ENCODE data around the gene PCDHB2.
"Not testable (repeated sequence)": the region's sequence is repeated elsewhere in the genome, so short reads cannot be mapped to it uniquely, and the experiment has no call there.

PCDHB2 gene

DNA sequence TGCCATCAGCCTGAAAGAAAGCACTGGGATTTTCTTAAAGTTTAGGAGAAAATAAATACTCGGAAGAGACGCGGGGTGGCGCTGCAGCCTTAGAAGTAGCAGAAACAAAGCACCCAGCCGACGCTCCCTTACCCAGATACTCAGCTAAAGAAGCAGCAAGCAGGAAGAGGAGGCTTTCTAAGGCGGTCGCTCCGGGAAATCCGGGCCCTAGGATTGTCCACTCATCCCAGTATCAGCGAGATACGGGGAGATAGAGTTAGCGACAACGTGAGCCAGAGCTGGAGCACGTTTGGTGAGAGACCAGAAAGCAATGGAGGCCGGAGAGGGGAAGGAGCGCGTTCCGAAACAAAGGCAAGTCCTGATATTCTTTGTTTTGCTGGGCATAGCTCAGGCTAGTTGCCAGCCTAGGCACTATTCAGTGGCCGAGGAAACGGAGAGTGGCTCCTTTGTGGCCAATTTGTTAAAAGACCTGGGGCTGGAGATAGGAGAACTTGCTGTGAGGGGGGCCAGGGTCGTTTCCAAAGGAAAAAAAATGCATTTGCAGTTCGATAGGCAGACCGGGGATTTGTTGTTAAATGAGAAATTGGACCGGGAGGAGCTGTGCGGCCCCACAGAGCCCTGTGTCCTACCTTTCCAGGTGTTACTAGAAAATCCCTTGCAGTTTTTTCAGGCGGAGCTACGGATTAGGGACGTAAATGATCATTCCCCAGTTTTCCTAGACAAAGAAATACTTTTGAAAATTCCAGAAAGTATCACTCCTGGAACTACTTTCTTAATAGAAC lies at the start of gene PCDHB2:
PCDHB2 (plus strand) TSS at position 135 of the 782 bp plus-strand sequence; CDS start at position 311, 176 bp downstream.
- peak; percentile 49 for DNase-seq

- no peak for DNase-seq
Observed at GRCh38 chr5:141050622-141051520, 43.5 kb upstream of the PCDHB2 start, which contains the start of gene PCDHB1. PCDHB1 (plus strand) TSS chr5:141051374; CDS start chr5:141051471, 97 bp downstream.

GRCh38 chr5:141051521-141051866 lies 42.9 kb upstream of the PCDHB2 start:
- peak; percentile 3 for DNase-seq

DNA sequence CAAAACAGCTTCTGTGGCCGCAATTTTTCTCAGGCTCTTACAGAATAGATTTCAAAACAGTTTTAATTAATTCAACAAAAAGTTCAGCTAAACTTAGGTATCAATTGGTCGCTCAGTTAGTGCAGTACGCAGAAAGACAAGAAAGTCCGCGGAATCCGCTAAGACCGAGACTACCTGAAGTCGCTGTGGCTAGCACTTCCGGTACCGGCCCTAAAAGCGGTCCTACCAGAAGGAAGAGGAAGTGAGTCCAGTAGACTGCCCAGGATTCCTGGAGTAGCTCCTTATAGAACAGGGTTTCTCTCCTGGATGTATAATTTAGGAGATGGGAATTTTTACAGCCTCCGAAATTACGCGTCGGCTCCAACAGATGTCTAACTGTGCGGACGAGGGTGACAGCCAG lies 16.6 kb upstream of the PCDHB2 start:
- no peak for DNase-seq

GRCh38 chr5:141082228-141082627 lies 12.2 kb upstream of the PCDHB2 start:
- DNase-seq: no peak

DNA sequence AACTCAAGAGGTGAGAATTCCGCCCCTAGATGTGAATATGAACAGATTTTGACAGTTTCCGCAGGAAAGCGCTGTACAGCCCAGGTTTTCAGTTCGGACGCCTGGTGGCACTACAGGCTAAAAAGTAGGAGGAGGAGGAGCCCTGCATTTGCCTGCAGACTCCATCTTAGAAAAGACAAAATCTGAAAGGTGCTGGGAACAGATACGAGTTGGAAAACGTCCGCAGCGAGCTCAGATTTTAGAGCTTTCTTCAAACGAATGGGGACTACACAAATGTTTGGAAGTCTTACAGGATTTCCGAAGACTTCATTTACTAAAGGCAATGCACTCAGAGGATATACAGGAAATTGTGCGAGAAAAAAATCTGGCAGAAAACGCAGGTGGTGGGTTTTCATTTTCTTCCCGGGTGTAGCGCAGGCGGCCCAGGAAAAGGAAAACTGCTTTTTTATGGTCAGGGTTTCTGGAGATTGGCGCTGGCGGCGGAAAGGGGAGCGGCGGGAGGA lies 9.9 kb upstream of the PCDHB2 start:
- peak; percentile 21 for DNase-seq

GRCh38 chr5:141095263-141095641 lies 837 bp downstream of the PCDHB2 start:
- DNase-seq: no peak

DNA sequence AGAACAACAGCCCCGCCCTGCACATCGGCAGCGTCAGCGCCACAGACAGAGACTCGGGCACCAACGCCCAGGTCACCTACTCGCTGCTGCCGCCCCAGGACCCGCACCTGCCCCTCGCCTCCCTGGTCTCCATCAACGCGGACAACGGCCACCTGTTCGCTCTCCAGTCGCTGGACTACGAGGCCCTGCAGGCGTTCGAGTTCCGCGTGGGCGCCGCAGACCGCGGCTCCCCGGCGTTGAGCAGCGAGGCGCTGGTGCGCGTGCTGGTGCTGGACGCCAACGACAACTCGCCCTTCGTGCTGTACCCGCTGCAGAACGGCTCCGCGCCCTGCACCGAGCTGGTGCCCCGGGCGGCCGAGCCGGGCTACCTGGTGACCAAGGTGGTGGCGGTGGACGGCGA lies 1.8 kb downstream of the PCDHB2 start:
- not testable (repeated sequence) for DNase-seq

- not testable (repeated sequence) for DNase-seq
Observed at GRCh38 chr5:141096586-141096985, 2.2 kb downstream of the PCDHB2 start.

DNA sequence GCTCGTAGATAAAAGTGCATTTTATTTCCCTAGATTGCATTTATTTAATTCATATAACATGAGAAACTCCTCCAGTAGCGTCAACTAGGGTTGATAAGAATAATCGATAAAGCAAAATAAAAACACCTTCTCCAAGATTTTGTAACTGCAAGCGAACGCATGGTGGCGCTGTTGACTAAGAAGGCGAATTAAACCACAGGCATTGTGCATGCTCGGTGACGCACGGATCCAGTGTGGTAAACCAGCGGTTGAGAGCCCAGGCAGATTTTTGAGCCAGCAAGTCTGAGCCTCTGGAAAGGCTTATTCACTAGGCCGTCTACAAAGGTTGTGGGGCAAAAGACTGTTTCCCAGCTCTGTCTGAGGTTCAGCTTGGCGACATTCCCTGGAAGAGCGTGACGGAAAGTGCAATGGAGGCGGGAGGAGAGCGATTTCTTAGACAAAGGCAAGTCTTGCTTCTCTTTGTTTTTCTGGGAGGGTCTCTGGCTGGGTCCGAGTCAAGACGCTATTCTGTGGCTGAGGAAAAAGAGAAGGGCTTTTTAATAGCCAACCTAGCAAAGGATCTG lies 5.9 kb downstream of the PCDHB2 start, which contains the start of gene PCDHB3:
PCDHB3 (plus strand) TSS at position 231 of the 563 bp plus-strand sequence; CDS start at position 408, 177 bp downstream.
- DNase-seq: peak; percentile 17

- DNase-seq: no peak
Observed at GRCh38 chr5:141101059-141101458, 6.6 kb downstream of the PCDHB2 start.

GRCh38 chr5:141102070-141102469 lies 7.7 kb downstream of the PCDHB2 start:
- not testable (repeated sequence) for DNase-seq

GRCh38 chr5:141102471-141102870 lies 8.1 kb downstream of the PCDHB2 start:
- DNase-seq: not testable (repeated sequence)

GRCh38 chr5:141105350-141105749 lies 10.9 kb downstream of the PCDHB2 start:
- no peak for DNase-seq

- no peak for DNase-seq
Observed at GRCh38 chr5:141119250-141119649, 24.8 kb downstream of the PCDHB2 start.

DNA sequence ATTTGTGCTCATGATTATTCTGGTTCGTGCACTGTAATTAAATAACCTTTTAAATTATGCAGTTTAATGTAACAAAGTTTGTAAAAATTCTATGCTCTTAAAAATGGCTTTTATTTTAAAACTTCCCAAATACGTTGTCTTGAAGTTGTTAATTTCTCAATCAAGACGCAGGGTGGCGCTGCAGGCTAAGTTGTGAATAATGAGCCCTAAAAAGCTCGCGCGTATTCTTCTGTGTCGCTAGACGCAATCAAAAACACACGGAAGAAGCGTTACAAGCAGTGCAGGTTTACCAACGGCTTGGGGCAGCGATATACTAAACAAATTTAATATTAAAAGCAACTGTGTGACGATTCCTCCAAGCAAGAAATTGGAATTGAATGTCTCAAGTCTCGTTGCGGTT lies 27.1 kb downstream of the PCDHB2 start, which contains the start of gene PCDHB4:
PCDHB4 (plus strand) TSS at position 256 of the 400 bp plus-strand sequence. CDS start 181 bp downstream, outside the sequence.
- no peak for DNase-seq

- DNase-seq: peak; percentile 7
Observed at GRCh38 chr5:141121985-141122384, 27.6 kb downstream of the PCDHB2 start.

DNA sequence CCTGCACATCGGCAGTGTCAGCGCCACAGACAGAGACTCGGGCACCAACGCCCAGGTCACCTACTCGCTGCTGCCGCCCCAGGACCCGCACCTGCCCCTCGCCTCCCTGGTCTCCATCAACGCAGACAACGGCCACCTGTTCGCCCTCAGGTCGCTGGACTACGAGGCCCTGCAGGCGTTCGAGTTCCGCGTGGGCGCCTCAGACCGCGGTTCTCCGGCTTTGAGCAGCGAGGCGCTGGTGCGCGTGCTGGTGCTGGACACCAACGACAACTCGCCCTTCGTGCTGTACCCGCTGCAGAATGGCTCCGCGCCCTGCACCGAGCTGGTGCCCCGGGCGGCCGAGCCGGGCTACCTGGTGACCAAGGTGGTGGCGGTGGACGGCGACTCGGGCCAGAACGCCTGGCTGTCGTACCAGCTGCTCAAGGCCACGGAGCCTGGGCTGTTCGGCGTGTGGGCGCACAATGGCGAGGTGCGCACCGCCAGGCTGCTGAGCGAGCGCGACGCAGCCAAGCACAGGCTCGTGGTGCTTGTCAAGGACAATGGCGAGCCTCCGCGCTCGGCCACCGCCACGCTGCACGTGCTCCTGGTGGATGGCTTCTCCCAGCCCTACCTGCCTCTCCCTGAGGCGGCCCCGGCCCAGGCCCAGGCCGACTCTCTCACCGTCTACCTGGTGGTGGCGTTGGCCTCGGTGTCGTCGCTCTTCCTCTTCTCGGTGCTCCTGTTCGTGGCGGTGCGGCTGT lies 29.2 kb downstream of the PCDHB2 start:
- DNase-seq: not testable (repeated sequence)

DNA sequence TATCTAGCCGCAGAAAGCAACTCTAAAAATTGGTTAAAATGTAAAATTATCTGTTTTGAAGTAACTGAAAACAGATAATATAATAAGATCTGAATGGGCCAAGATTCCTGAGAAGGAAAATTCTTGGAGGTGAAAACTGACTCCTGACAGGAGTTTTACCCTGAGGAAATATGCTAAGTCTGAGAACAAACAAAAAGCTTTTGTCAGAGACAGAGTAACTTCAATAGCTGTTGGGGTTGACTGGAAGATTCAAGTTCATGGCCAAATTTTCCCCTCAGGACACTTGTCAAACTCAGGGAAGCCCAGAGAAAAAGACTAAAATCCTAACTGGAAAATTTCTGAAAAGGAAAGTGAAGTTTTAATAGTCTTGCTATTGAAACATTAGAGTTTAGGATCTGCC lies 32.9 kb downstream of the PCDHB2 start:
- no peak for DNase-seq

DNA sequence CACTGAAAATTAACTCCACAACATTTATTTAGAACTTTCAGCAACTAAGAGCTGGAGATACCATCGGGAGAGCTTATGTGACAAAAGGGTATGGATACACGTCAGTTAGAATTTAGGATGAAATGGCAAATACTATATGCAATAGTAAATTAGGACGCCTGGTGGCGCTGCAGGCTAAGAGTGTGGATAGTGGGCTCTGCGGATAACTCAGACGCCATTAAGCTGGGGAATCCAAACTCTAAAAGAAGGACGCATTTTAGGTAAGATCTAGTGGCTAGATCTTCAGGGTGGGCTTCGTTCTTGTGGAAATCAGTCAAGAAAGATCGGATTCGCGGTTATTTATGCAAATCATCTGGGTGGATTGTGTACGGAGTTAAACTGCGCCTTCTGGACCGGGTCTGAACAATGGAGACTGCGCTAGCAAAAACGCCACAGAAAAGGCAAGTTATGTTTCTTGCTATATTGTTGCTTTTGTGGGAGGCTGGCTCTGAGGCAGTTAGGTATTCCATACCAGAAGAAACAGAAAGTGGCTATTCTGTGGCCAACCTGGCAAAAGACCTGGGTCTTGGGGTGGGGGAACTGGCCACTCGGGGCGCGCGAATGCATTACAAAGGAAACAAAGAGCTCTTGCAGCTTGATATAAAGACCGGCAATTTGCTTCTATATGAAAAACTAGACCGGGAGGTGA lies 40.8 kb downstream of the PCDHB2 start, which contains the start of gene PCDHB5:
PCDHB5 (plus strand) TSS at position 177 of the 688 bp plus-strand sequence; CDS start at position 406, 229 bp downstream.
- DNase-seq: peak; percentile 30

GRCh38 chr5:141135718-141136266 lies 41.4 kb downstream of the PCDHB2 start:
- DNase-seq: no peak

Data from retina (tissue), 1 donor.